ENCODE measurements around the gene IGFALS.
"Not testable (repeated sequence)": the region's sequence is repeated elsewhere in the genome, so short reads cannot be mapped to it uniquely, and the experiment has no call there.

The IGFALS gene

GRCh38 chr16:1818204-1818872 lies 24.8 kb upstream of the IGFALS start:
- DNase-seq (ENCODE audit: low spot score), result no peak

- no peak for DNase-seq (ENCODE audit: low spot score)
These were observed 24.2 kb upstream of the IGFALS start for GRCh38 chr16:1817716-1818115.

- DNase-seq (ENCODE audit: low spot score), result no peak
These were observed 23.7 kb upstream of the IGFALS start for GRCh38 chr16:1817276-1817589.

GRCh38 chr16:1816396-1817275 lies 23.1 kb upstream of the IGFALS start:
- no peak for DNase-seq (ENCODE audit: low spot score)

GRCh38 chr16:1815461-1815860 lies 22.0 kb upstream of the IGFALS start:
- DNase-seq (ENCODE audit: low spot score), result no peak

GRCh38 chr16:1812732-1813163 lies 19.2 kb upstream of the IGFALS start:
- DNase-seq (ENCODE audit: low spot score), result peak; percentile 58

GRCh38 chr16:1810536-1810935 lies 17.0 kb upstream of the IGFALS start:
- DNase-seq (ENCODE audit: low spot score), result no peak

GRCh38 chr16:1810106-1810505 lies 16.6 kb upstream of the IGFALS start:
- no peak for DNase-seq (ENCODE audit: low spot score)

- DNase-seq (ENCODE audit: low spot score), result no peak
These were observed 15.8 kb upstream of the IGFALS start for GRCh38 chr16:1809281-1809801.

GRCh38 chr16:1808691-1809090 lies 15.2 kb upstream of the IGFALS start:
- no peak for DNase-seq (ENCODE audit: low spot score)

GRCh38 chr16:1807626-1808025 lies 14.1 kb upstream of the IGFALS start:
- DNase-seq (ENCODE audit: low spot score), result no peak

GRCh38 chr16:1800701-1801100 lies 7.2 kb upstream of the IGFALS start:
- no peak for DNase-seq (ENCODE audit: low spot score)

- not testable (repeated sequence) for DNase-seq (ENCODE audit: low spot score)
These were observed 5.8 kb upstream of the IGFALS start for GRCh38 chr16:1799263-1799662.

- DNase-seq (ENCODE audit: low spot score), result no peak
These were observed 1.6 kb upstream of the IGFALS start for GRCh38 chr16:1794908-1795666.

- DNase-seq (ENCODE audit: low spot score), result no peak
These were observed 841 bp upstream of the IGFALS start for GRCh38 chr16:1794221-1794871.

- no peak for DNase-seq (ENCODE audit: low spot score)
These were observed 498 bp downstream of the IGFALS start for GRCh38 chr16:1792836-1793577.

- no peak for DNase-seq (ENCODE audit: low spot score)
These were observed 1.3 kb downstream of the IGFALS start for GRCh38 chr16:1791943-1792812.

GRCh38 chr16:1791256-1791942 lies 2.1 kb downstream of the IGFALS start:
- DNase-seq (ENCODE audit: low spot score), result no peak

- no peak for DNase-seq (ENCODE audit: low spot score)
These were observed 2.8 kb downstream of the IGFALS start for GRCh38 chr16:1790611-1791255.
